Right ventricle myocardium superior (tissue), 1 donor: ENCODE data around the gene BMP2. TPM values are rescaled to one million over a fixed set of nuclear protein-coding genes. Genes with fewer than 3 reads are reported as not detected.

Experiments used
- ATAC-seq: fragments of 200-7000 bp; cut with Tn5 transposase; one replicate; pipeline ENCODE4 v1.9.1; 2020; ENCODE audit warnings: mild to moderate bottlenecking; ENCODE audit not compliant: poor library complexity
- DNase-seq: peaks from one replicate; pipeline ENCODE4 v3.0.0-alpha.2; 2020
- intact Hi-C: fragments of 100-400 bp; cut with DNase I; formaldehyde crosslinking; loops from one replicate; pipeline ENCODE4 v1.11.2; 2022
- total RNA-seq: library from RNA; stranded (reverse); fragmentation: NEBNext Ultra II Directional; extraction: Animal tissue kit (Norgen Biotek cat#: 25700); gene quantifications from one replicate; pipeline ENCODE4 v1.2.1, GENCODE V29; 2021
- donor health status: DM: no; HTN: yes; CAD: no; lungs with severe emphysema.

Gene BMP2
- total RNA-seq, 1 donor from 2014 or later = 2.5 TPM

- no peak for ATAC-seq
- no peak for DNase-seq
- intact Hi-C loops = no loop called here
Observed at GRCh38 chr20:6818033-6818808, 50.7 kb downstream of the BMP2 start.

DNA sequence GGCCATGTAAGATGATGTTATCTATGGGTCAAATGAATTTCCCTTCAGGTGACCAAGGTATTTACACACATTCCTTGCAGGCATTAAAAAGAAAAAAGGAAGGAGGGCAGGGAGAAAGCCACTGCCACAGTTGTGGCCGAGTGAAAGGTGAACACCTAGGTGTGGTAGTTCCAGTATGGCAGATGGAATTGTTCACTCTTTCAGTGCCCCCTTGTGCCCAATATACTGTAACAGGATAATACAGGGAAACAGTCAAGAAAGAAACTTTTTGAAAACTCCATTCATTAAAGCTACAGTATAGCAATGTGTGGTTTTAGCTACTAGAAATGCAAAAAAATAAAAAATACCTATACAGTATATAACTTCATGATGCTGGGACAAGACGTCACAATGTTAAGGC lies 52.1 kb downstream of the BMP2 start:
- no peak for DNase-seq
- intact Hi-C loops = no loop called here
- peak; percentile 45 for ATAC-seq

- DNase-seq (no peak), ATAC-seq (no peak)
- intact Hi-C loops = no loop called here
Observed at GRCh38 chr20:6824401-6824800, 56.9 kb downstream of the BMP2 start.

- DNase-seq = no peak
- intact Hi-C loops = no loop called here
- ATAC-seq = no peak
Observed at GRCh38 chr20:6827472-6827871, 60.0 kb downstream of the BMP2 start.

GRCh38 chr20:6828794-6829423 lies 61.4 kb downstream of the BMP2 start:
- intact Hi-C loops = no loop called here
- DNase-seq (peak; percentile 48), ATAC-seq (peak; percentile 88)

DNA sequence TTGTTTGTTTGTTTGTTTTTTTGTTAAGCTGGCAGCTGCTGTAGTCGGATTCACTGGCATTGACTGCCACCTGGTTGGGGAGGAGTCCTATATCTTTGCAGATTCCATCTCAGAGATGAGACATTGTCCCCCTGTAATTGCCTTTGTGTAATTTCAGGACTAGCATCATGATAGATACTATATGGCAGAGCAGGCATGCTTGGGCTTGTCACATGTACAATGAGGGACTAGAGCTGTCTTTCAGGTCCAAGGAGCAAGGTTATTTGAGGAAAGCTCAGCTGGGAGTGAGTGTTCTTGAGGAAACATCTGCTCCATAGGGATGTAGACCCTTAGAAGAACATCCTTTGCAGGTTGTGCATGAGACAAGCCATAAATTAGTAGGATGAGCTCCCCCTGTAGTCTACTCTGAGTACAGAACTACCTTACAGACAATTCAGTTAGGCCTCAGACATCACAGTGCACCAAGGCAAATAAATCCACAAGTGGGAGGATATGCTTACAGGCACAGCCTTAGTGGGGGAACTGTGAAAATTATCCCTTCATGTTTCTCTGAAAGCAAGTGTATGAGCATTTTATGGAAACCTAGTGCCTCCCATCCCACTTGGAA lies 62.1 kb downstream of the BMP2 start:
- intact Hi-C loops = no loop called here
- no peak for ATAC-seq
- DNase-seq = no peak
